Inferior parietal cortex (tissue), 1 donor: Measurements from ENCODE around the gene CST3.
"Not testable (repeated sequence)": the region's sequence is repeated elsewhere in the genome, so short reads cannot be mapped to it uniquely, and the experiment has no call there.

ENCODE experiments used
- DNase-seq: peaks from one replicate; pipeline ENCODE4 v3.0.0-alpha.2; 2016; ENCODE audit errors: extremely low spot score

CST3 gene

DNA sequence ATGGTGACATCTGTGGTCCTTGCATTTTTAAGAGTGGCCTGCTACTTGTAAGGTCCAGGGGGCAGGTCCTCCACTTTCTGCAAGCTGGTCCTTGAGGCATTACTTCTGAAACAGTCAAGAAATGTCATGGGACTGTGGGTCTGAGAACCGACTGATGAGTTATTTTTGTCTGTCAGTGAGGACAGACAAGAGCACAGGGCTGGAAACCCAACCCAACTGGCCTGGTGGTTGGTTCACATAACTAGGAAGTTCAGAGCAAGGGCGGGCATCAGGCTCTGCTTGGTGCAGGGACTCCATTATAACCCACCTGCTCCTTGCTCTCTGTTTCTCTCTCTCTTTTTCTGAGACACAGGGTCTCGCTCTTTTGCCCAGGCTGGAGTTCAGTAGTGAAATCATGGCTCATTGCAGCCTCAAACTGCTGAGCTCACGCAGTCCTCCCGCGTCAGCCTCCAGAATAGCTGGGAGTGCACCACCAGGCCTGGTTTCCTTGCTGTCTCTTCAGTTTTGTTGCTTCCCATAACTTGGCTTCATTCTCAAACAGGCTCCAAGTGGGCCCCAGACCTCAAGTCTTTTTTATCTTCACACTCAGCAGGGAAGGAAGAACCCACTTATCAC is 9.2 kb downstream of the CST3 start:
- no peak for DNase-seq

- no peak for DNase-seq
Measured at GRCh38 chr20:23627501-23627900, 10.3 kb downstream of the CST3 start.

GRCh38 chr20:23626040-23626620 is 11.6 kb downstream of the CST3 start:
- DNase-seq = no peak

DNA sequence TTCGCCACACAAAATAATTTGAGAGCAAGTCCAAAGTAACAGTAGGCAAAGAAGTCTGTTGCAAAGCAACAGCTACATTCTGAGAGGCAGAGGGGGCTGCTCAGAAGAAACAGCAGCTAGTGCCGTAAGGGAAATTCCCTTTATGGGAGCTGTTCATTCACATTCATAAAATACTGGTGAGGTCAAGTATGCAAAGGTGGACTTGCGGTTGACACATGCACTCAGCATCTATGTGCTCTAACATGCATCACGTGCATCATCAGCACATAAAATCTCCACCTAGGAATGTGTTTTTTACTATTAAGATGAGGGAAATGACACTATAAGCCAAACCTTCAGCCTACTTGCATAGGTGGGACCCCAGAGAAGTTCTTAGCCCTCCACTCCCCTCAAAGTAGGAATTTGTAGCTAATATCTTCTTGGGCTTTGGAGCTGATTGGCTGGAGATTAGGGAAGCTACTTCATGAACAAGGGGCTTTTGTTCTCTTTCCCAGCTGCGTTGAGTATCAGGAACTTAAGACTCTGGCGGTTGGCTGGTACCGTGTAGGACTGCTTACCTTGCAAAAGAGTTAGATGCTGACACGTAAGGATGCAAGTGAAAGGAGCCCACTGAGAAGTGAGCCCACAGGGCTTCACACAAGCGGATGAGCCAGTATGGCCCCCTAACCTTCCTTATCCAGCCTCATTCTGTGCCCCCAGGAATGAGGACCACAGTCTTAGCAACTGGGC is 12.4 kb downstream of the CST3 start:
- no peak for DNase-seq

- DNase-seq = no peak
Measured at GRCh38 chr20:23624324-23624691, 13.4 kb downstream of the CST3 start.

- no peak for DNase-seq
Measured at GRCh38 chr20:23623666-23624323, 14.0 kb downstream of the CST3 start.

GRCh38 chr20:23622839-23623343 is 14.9 kb downstream of the CST3 start:
- DNase-seq = no peak

DNA sequence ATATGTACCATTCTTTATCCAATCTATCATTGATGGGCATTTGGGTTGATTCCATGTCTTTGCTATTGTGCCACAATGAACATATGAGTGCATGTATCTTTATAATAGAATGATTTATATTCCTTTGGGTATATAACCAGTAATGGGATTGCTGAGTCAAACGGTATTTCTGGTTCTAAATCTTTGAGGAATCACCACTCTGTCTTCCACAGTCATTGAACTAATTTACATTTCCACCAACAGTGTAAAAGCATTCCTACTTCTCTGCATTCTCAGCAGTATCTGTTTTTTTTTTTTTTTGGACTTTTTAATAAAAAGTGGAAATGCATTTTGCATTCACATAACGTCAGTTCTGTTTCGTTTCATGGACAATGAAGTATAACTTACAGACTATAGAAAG is 15.4 kb downstream of the CST3 start:
- DNase-seq = not testable (repeated sequence)

GRCh38 chr20:23620670-23621386 is 16.9 kb downstream of the CST3 start:
- not testable (repeated sequence) for DNase-seq

GRCh38 chr20:23614163-23614562 is 23.6 kb downstream of the CST3 start:
- DNase-seq = no peak

- no peak for DNase-seq
Measured at GRCh38 chr20:23613676-23614075, 24.1 kb downstream of the CST3 start.

- no peak for DNase-seq
Measured at GRCh38 chr20:23612396-23612795, 25.4 kb downstream of the CST3 start.

GRCh38 chr20:23609486-23610109 is 28.2 kb downstream of the CST3 start:
- no peak for DNase-seq

GRCh38 chr20:23608251-23608846 is 29.4 kb downstream of the CST3 start:
- DNase-seq = no peak

- no peak for DNase-seq
Measured at GRCh38 chr20:23607497-23608245, 30.1 kb downstream of the CST3 start.

DNA sequence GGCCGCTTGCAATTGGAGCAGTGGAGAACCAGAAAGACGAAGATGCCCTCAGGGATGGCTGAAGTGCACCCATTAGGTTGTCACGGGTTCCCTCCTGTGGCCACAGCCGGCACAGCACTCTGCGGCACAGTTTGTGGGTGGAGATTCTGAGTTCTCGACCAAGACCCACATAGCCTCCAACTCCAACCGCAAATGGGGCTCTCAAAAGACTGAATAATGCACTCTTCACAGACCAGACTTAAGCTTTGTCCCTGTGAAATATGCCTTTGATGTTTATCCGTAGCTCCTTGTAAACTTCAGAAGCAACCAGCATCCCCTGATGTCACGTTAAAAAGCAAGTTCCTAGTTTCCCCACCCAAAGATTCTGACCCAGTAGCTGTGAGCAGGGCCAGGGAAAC is 31.1 kb downstream of the CST3 start:
- peak; percentile 83 for DNase-seq

DNA sequence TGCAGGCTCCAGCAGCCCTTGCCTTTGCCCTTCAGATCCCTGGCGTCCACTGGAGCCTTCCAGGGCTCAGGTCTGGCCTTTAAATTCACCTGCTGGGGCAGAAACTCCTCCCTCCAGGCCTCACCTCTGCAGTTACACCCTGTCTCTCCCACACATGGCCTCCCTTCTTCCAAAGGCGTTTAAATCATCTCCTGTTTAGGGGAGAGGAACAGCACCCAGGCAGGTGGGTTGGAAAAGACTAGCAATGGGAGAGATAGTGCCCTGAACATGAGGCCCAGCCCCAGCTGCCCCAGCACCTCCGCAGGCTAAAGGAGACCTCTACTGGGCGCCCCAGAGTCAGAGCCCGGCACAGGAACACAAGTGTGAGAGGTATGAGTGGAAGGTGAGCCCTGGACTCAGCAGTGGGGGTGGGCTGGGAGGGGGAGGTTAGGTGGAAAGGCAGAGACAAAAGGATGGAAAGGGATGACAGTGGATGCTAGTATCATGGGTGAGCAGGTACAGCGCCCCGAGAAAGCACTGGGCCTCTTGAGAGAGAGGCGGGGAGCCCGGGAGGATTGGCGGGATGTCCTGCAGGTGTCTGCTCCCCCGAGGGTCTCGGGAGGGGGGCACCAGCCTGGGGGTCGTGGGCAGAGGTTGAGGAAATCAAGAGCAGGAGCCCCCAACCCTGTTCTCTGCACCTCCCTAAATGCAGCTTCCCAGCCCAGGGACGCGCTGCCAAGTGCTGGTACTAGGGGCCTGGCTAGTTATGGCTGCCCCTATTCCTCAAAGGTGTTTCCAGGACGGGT is 31.7 kb downstream of the CST3 start, which contains the start of gene CST9:
Gene CST9 (minus strand): TSS at position 51 of the 785 bp plus-strand sequence. CDS start 53 bp downstream, outside the sequence.
- DNase-seq = no peak

DNA sequence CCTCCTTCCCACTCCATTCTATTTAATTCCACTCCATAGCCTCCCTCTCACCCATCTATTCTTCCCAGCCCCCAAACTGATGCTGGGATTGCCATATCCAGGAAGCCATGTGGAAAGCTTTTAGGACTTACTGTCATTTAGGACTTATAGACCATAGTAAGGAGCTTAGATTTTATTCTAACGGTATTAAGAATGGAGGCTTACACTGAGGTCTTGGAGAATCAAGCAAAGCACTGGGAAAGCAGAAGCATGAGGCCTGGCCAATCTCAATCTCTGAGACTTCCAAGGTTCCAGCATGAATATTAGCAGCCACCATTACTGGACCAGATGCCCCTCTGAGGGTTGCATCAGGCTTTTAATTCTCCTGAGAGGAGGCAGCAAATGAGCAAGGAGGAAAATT is 33.4 kb downstream of the CST3 start:
- no peak for DNase-seq

DNA sequence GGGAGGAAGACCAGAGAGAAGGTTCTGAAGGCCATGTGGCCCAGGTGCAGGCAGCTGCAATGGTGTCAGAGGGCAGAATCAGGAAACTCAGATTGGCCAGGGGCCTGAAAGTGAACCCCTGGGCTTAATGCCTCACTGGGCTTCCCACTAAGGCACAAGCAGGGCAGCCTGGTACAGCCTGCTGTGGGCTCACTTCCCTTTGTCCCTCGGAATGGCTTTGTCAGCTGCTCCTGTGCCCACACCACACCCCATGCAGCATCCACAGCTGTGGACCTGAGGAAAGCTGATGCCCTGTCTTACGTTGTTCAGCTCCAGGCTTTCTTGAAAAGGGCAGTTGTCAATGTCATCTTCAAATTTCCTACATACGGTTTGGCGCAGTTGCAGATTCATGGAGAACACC is 34.4 kb downstream of the CST3 start:
- DNase-seq = no peak
